SK-N-SH treated with all-trans-retinoic acid at 6 μM for 48 hours (cell line): ENCODE measurements around the gene NDRG3.
A peak's percentile ranks its signal among the peaks of the same experiment; 100 is the strongest.

ENCODE experiments used
- ATAC-seq: fragments of 200-7000 bp; cut with Tn5 transposase; 3 replicates; pipeline ENCODE4 v1.9.1; 2020; ENCODE audit warnings: mild to moderate bottlenecking, moderate library complexity
- ARNTL ChIP-seq: fragments of 450-650 bp; formaldehyde crosslinking; IDR thresholded peaks from 2 replicates; pipeline ENCODE4 v1.5.0; 2020; ENCODE audit warnings: low read depth, mild to moderate bottlenecking, moderate library complexity, borderline replicate concordance
- BACH2 ChIP-seq: fragments of 250-450 bp; sonication (Bioruptor Pico); IDR thresholded peaks from 2 replicates; pipeline ENCODE4 v1.9.0; 2021; ENCODE audit warnings: mild to moderate bottlenecking, borderline replicate concordance
- CREB5 ChIP-seq: fragments of 250-450 bp; sonication (Bioruptor Pico); IDR thresholded peaks from 2 replicates; pipeline ENCODE4 v1.5.1; 2020; ENCODE audit warnings: low read depth, mild to moderate bottlenecking, moderate library complexity
- CSDC2 ChIP-seq: fragments of 250-450 bp; sonication (Bioruptor Pico); IDR thresholded peaks from 2 replicates; pipeline ENCODE4 v1.5.0; 2020; ENCODE audit warnings: mild to moderate bottlenecking, moderate library complexity
- GLIS3 ChIP-seq: fragments of 250-450 bp; sonication (Bioruptor Pico); IDR thresholded peaks from 2 replicates; pipeline ENCODE4 v1.5.0; 2020; ENCODE audit warnings: mild to moderate bottlenecking, moderate library complexity
- ISL1 ChIP-seq: fragments of 250-450 bp; sonication (Bioruptor Pico); IDR thresholded peaks from 2 replicates; pipeline ENCODE4 v2.1.2; 2022; ENCODE audit warnings: mild to moderate bottlenecking, moderate library complexity
- OSR1 ChIP-seq: fragments of 250-450 bp; sonication (Bioruptor Pico); IDR thresholded peaks from 2 replicates; pipeline ENCODE4 v1.8.0; 2022; ENCODE audit warnings: moderate library complexity, mild to moderate bottlenecking, inconsistent platforms
- POU6F1 ChIP-seq: fragments of 250-450 bp; sonication (Bioruptor Pico); IDR thresholded peaks from 2 replicates; pipeline ENCODE4 v1.8.0; 2021; ENCODE audit warnings: low read depth, mild to moderate bottlenecking, moderate library complexity, borderline replicate concordance
- PPARA ChIP-seq: fragments of 250-450 bp; sonication (Bioruptor Pico); IDR thresholded peaks from 2 replicates; pipeline ENCODE4 v1.5.0; 2020; ENCODE audit warnings: mild to moderate bottlenecking, borderline replicate concordance
- RARB ChIP-seq: fragments of 250-450 bp; sonication (Bioruptor Pico); IDR thresholded peaks from 2 replicates; pipeline ENCODE4 v1.8.0; 2021; ENCODE audit warnings: mild to moderate bottlenecking, moderate library complexity
- SNAI2 ChIP-seq: fragments of 250-450 bp; sonication (Bioruptor Pico); IDR thresholded peaks from 2 replicates; pipeline ENCODE4 v1.5.0; 2020; ENCODE audit warnings: mild to moderate bottlenecking, moderate library complexity
- TCF4 ChIP-seq: fragments of 250-450 bp; sonication (Bioruptor Pico); IDR thresholded peaks from 2 replicates; pipeline ENCODE4 v1.8.0; 2021; ENCODE audit warnings: mild to moderate bottlenecking, moderate library complexity, borderline replicate concordance
- TOX ChIP-seq: fragments of 250-450 bp; sonication (Bioruptor Pico); IDR thresholded peaks from 2 replicates; pipeline ENCODE4 v1.8.0; 2021; ENCODE audit warnings: mild to moderate bottlenecking, moderate library complexity, borderline replicate concordance
- TSHZ2 ChIP-seq: fragments of 250-450 bp; sonication (Bioruptor Pico); IDR thresholded peaks from 2 replicates; pipeline ENCODE4 v1.5.0; 2020; ENCODE audit warnings: mild to moderate bottlenecking, moderate library complexity
- ZC3H10 ChIP-seq: fragments of 250-450 bp; sonication (Bioruptor Pico); IDR thresholded peaks from 2 replicates; pipeline ENCODE4 v1.5.1; 2021; ENCODE audit warnings: mild to moderate bottlenecking, moderate library complexity
- ZFP3 ChIP-seq: fragments of 250-450 bp; sonication (Bioruptor Pico); IDR thresholded peaks from 2 replicates; pipeline ENCODE4 v1.5.0; 2020; ENCODE audit warnings: mild to moderate bottlenecking, moderate library complexity
- ZFP30 ChIP-seq: fragments of 450-650 bp; formaldehyde crosslinking; IDR thresholded peaks from 2 replicates; pipeline ENCODE4 v1.5.0; 2022; ENCODE audit warnings: mild to moderate bottlenecking, moderate library complexity
- ZNF565 ChIP-seq: fragments of 450-650 bp; formaldehyde crosslinking; conservative IDR thresholded peaks from 2 replicates; pipeline ENCODE4 v1.5.0; 2020; ENCODE audit warnings: low read depth, mild to moderate bottlenecking, moderate library complexity
- ZNF70 ChIP-seq: fragments of 450-650 bp; formaldehyde crosslinking; IDR thresholded peaks from 2 replicates; pipeline ENCODE4 v1.5.0; 2020; ENCODE audit warnings: mild to moderate bottlenecking, moderate library complexity
- ZNF8 ChIP-seq: fragments of 450-650 bp; formaldehyde crosslinking; IDR thresholded peaks from 2 replicates; pipeline ENCODE4 v1.5.0; 2020; ENCODE audit warnings: mild to moderate bottlenecking, moderate library complexity
- TF ChIP-seq, protein P1 (sequence below): fragments of 250-450 bp; sonication (Bioruptor Pico); IDR thresholded peaks from 2 replicates; pipeline ENCODE4 v1.8.0; 2020; ENCODE audit warnings: mild to moderate bottlenecking, moderate library complexity, borderline replicate concordance

NDRG3 gene

DNA sequence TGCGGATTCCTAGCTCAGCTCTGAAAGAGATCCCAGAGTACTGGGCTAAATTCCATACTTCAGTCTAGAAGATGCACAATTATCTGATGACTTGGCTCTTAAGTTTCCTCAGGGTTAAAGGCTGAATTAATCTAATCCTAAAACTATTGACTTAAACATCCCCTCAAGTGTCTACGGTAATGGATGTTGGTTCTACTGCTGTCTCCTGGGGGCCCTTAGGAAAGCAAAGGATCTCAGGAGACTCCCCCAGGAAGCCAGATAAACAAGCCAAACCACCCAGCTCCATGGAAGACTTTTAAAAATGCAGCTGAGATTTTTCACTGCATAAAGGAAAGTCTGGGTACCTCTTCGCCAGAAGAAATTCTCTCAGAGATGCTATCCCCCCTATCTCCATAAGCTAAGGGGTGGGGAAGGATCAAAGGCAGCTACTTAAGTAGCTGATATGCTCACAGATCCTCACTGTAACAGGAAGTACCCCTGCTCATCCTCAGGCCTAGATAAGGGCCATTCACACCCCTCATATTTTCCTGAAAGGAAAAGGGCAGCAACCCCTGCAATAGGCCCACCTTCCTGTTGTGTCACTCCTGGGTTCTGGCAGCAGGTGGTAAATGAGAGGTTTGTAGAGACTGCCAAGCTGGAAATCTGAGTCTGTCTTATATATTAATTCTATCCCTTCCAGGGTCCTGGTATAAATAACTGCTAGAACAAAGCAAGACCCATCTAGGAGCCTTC lies 9.3 kb downstream of the NDRG3 start:
- TF ChIP-seq TSHZ2 (CRISPR knock-in tag) (no peak), TCF4 (CRISPR knock-in tag) (no peak), TOX (CRISPR knock-in tag) (no peak), GLIS3 (CRISPR knock-in tag) (no peak), OSR1 (no peak), ZNF8 (CRISPR knock-in tag) (no peak), CREB5 (no peak)

DNA sequence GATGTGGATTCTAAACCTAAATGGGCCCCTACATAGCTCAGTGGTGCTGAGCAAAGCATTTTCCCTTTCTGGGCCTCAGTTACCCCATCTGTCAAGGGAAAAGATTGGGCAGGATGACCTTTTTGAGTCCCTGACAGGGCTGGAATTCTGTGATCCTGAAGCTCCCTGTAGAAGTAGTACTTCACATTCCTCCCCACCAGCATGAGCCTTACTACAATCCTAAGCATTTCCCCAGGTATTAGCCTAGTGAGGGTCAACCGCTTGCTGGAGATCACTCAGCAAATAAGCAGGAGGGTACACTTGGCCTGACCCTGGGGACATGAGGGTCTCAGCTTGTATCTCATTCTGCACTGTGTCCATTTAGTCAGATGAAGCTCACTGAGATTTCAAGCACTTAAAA lies 13.4 kb downstream of the NDRG3 start:
- TF ChIP-seq, protein P1, sequence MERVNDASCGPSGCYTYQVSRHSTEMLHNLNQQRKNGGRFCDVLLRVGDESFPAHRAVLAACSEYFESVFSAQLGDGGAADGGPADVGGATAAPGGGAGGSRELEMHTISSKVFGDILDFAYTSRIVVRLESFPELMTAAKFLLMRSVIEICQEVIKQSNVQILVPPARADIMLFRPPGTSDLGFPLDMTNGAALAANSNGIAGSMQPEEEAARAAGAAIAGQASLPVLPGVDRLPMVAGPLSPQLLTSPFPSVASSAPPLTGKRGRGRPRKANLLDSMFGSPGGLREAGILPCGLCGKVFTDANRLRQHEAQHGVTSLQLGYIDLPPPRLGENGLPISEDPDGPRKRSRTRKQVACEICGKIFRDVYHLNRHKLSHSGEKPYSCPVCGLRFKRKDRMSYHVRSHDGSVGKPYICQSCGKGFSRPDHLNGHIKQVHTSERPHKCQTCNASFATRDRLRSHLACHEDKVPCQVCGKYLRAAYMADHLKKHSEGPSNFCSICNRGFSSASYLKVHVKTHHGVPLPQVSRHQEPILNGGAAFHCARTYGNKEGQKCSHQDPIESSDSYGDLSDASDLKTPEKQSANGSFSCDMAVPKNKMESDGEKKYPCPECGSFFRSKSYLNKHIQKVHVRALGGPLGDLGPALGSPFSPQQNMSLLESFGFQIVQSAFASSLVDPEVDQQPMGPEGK, result no peak
- TF ChIP-seq ZC3H10 (CRISPR knock-in tag) (no peak), RARB (CRISPR knock-in tag) (no peak), ARNTL (no peak), POU6F1 (no peak), SNAI2 (CRISPR knock-in tag) (no peak), CREB5 (no peak), GLIS3 (CRISPR knock-in tag) (no peak), TCF4 (CRISPR knock-in tag) (no peak), ZNF8 (CRISPR knock-in tag) (no peak), ZFP30 (CRISPR knock-in tag) (no peak), BACH2 (CRISPR knock-in tag) (no peak)
- ATAC-seq, result no peak

More for the DNA sequence above, 9.3 kb downstream of the NDRG3 start:
- ATAC-seq, result no peak

GRCh38 chr20:36728986-36729385 lies 16.9 kb downstream of the NDRG3 start:
- TF ChIP-seq ZNF8 (CRISPR knock-in tag), result no peak
- TF ChIP-seq POU6F1, result no peak
- TF ChIP-seq RARB (CRISPR knock-in tag), result no peak
- no peak for TF ChIP-seq SNAI2 (CRISPR knock-in tag)
- peak; percentile 72 for ATAC-seq

GRCh38 chr20:36726168-36726567 lies 19.7 kb downstream of the NDRG3 start:
- no peak; the same call in 2 of the 3 replicates for ATAC-seq
- TF ChIP-seq ZNF70 (CRISPR knock-in tag), result no peak
- no peak for TF ChIP-seq ZNF8 (CRISPR knock-in tag)
- TF ChIP-seq, protein P1, result no peak
- TF ChIP-seq ARNTL, result no peak
- TF ChIP-seq CSDC2 (CRISPR knock-in tag), result no peak
- TF ChIP-seq ISL1, result no peak
- no peak for TF ChIP-seq ZNF565 (CRISPR knock-in tag)
- no peak for TF ChIP-seq TCF4 (CRISPR knock-in tag)
- no peak for TF ChIP-seq ZFP30 (CRISPR knock-in tag)
- no peak for TF ChIP-seq BACH2 (CRISPR knock-in tag)
- TF ChIP-seq PPARA, result no peak
- TF ChIP-seq ZFP3, result no peak
